MM.1S (cell line): ENCODE data around the gene SERPINB8.

Source experiments
- CTCF ChIP-seq: fragments of 300-600 bp; sonication (generic); IDR thresholded peaks from 2 replicates; pipeline ENCODE4 v1.5.1; 2016; ENCODE audit warnings: antibody characterized with exemption, low read length, mixed read lengths
- EZH2 ChIP-seq: fragments of 300-600 bp; sonication (generic); optimal IDR thresholded peaks from 2 replicates; pipeline ENCODE3; 2017; ENCODE audit warnings: low read depth, mild to moderate bottlenecking, antibody characterized with exemption, low read length, mixed read lengths
- EZH2phosphoT487 ChIP-seq: fragments of 300-600 bp; sonication (generic); IDR thresholded peaks from 2 replicates; pipeline ENCODE4 v1.6.1; 2018; ENCODE audit warnings: antibody characterized with exemption, low read length

GRCh38 chr18:63969942-63970808 is at the start of gene SERPINB8:
- TF ChIP-seq CTCF (no peak), EZH2 (no peak), EZH2phosphoT487 (no peak)
